Activated CD4-positive, CD25-positive, alpha-beta regulatory T cell (primary cell): ENCODE measurements around the gene DEDD2.

Source experiments
- DNase-seq, 4 experiments: peaks; one replicate each; lab custom pipeline; 2025; lab: John Stamatoyannopoulos, UW

DEDD2 gene

GRCh38 chr19:42198676-42199439 is 18.6 kb downstream of the DEDD2 start:
- DNase-seq, result peak in 2 of 4 experiments; percentile 66 to 73

- DNase-seq, result no peak
Observed at GRCh38 chr19:42197375-42197817, 20.1 kb downstream of the DEDD2 start.

- no peak for DNase-seq
Observed at GRCh38 chr19:42196011-42197001, 21.2 kb downstream of the DEDD2 start.

GRCh38 chr19:42193706-42194105 is 23.8 kb downstream of the DEDD2 start:
- DNase-seq, result no peak

GRCh38 chr19:42193294-42193693 is 24.2 kb downstream of the DEDD2 start:
- no peak for DNase-seq

- DNase-seq, result no peak
Observed at GRCh38 chr19:42191855-42192254, 25.6 kb downstream of the DEDD2 start.

- no peak for DNase-seq
Observed at GRCh38 chr19:42191330-42191729, 26.1 kb downstream of the DEDD2 start.

GRCh38 chr19:42189133-42189532 is 28.3 kb downstream of the DEDD2 start:
- DNase-seq, result no peak

- no peak for DNase-seq
Observed at GRCh38 chr19:42188665-42189064, 28.8 kb downstream of the DEDD2 start.

GRCh38 chr19:42185277-42185676 is 32.2 kb downstream of the DEDD2 start:
- DNase-seq, result no peak

GRCh38 chr19:42184401-42184861 is 33.0 kb downstream of the DEDD2 start:
- peak; percentile 41 to 67 (median 46) for DNase-seq

- DNase-seq, result no peak
Observed at GRCh38 chr19:42178791-42179674, 38.4 kb downstream of the DEDD2 start.

- DNase-seq, result no peak
Observed at GRCh38 chr19:42177686-42178019, 39.8 kb downstream of the DEDD2 start.

- peak; percentile 49 to 56 (median 54) for DNase-seq
Observed at GRCh38 chr19:42176990-42177685, 40.3 kb downstream of the DEDD2 start.

GRCh38 chr19:42176649-42176989 is 40.9 kb downstream of the DEDD2 start:
- no peak for DNase-seq

GRCh38 chr19:42175952-42176648 is 41.4 kb downstream of the DEDD2 start:
- no peak for DNase-seq

- DNase-seq, result no peak
Observed at GRCh38 chr19:42174958-42175734, 42.3 kb downstream of the DEDD2 start.

GRCh38 chr19:42174188-42174587 is 43.3 kb downstream of the DEDD2 start:
- DNase-seq, result no peak

- no peak for DNase-seq
Observed at GRCh38 chr19:42173695-42174094, 43.8 kb downstream of the DEDD2 start.

GRCh38 chr19:42172261-42172660 is 45.2 kb downstream of the DEDD2 start:
- no peak for DNase-seq
